H9 (cell line): ENCODE results near the gene CDK5. TPM values are rescaled to one million over a fixed set of nuclear protein-coding genes. Genes with fewer than 3 reads are reported as not detected.
A peak's percentile ranks its signal among the peaks of the same experiment; 100 is the strongest.

Experiments used
- DNase-seq: peaks from one replicate; pipeline ENCODE4 v3.0.0-alpha.2; 2017
- H2AFZ ChIP-seq: one replicate; pipeline ENCODE4 v1.6.1; 2013; ENCODE audit warnings: mild to moderate bottlenecking, low read length, control low read depth, moderate library complexity
- H2AK5ac ChIP-seq: 2 replicates; pipeline ENCODE4 v1.6.1; 2013; ENCODE audit warnings: low read length, control low read depth, mixed read lengths; ENCODE audit not compliant: insufficient read length
- H2BK120ac ChIP-seq: one replicate; pipeline ENCODE4 v1.6.1; 2013; ENCODE audit warnings: low read depth, mild to moderate bottlenecking, low read length, control low read depth, inconsistent platforms; ENCODE audit not compliant: poor library complexity, severe bottlenecking
- H2BK12ac ChIP-seq: 2 replicates; pipeline ENCODE4 v1.6.1; 2013; ENCODE audit warnings: low read length, control low read depth, mixed read lengths, low read depth; ENCODE audit not compliant: insufficient read length
- H2BK15ac ChIP-seq: 2 replicates; pipeline ENCODE4 v1.6.1; 2013; ENCODE audit warnings: low read depth, low read length, control low read depth
- H2BK20ac ChIP-seq: one replicate; pipeline ENCODE4 v1.6.1; 2013; ENCODE audit warnings: low read depth, mild to moderate bottlenecking, low read length, control low read depth, inconsistent platforms; ENCODE audit not compliant: poor library complexity, severe bottlenecking
- H2BK5ac ChIP-seq: 2 replicates; pipeline ENCODE4 v1.6.1; 2013; ENCODE audit warnings: low read length, control low read depth, mixed read lengths; ENCODE audit not compliant: insufficient read length
- H3K14ac ChIP-seq: 2 replicates; pipeline ENCODE4 v1.6.1; 2013; ENCODE audit warnings: low read length, control low read depth; ENCODE audit not compliant: insufficient read depth
- H3K18ac ChIP-seq: 2 replicates; pipeline ENCODE4 v1.6.1; 2013; ENCODE audit warnings: low read depth, mild to moderate bottlenecking, mixed read lengths, low read length, control low read depth; ENCODE audit not compliant: insufficient read length
- H3K23ac ChIP-seq: 2 replicates; pipeline ENCODE4 v1.6.1; 2013; ENCODE audit warnings: low read length, control low read depth, mixed read lengths, low read depth; ENCODE audit not compliant: insufficient read length
- H3K23me2 ChIP-seq: 2 replicates; pipeline ENCODE4 v1.6.1; 2013; ENCODE audit warnings: low read depth, mild to moderate bottlenecking, mixed read lengths, low read length, control low read depth; ENCODE audit not compliant: insufficient read length, poor library complexity, severe bottlenecking
- H3K27ac ChIP-seq: 2 replicates; pipeline ENCODE4 v1.5.1; 2013; ENCODE audit warnings: low read length, control low read depth, mixed read lengths, low read depth; ENCODE audit not compliant: insufficient read length
- H3K27me3 ChIP-seq: 2 replicates; pipeline ENCODE4 v1.6.1; 2013; ENCODE audit warnings: low read length, control low read depth, inconsistent platforms; ENCODE audit not compliant: insufficient read depth
- H3K4ac ChIP-seq: 2 replicates; pipeline ENCODE4 v1.6.1; 2013; ENCODE audit warnings: low read depth, mild to moderate bottlenecking, control low read depth, inconsistent platforms, low read length, moderate library complexity
- H3K4me1 ChIP-seq: 2 replicates; pipeline ENCODE4 v1.6.1; 2013; ENCODE audit warnings: low read length, control low read depth, inconsistent platforms; ENCODE audit not compliant: insufficient read depth
- H3K4me2 ChIP-seq: 2 replicates; pipeline ENCODE4 v1.6.1; 2013; ENCODE audit warnings: low read length, control low read depth, mixed read lengths; ENCODE audit not compliant: insufficient read length, insufficient read depth
- H3K56ac ChIP-seq: 2 replicates; pipeline ENCODE4 v1.6.1; 2013; ENCODE audit warnings: low read depth, mild to moderate bottlenecking, mixed read lengths, low read length, control low read depth; ENCODE audit not compliant: insufficient read length
- H3K79me1 ChIP-seq: 2 replicates; pipeline ENCODE4 v1.6.1; 2013; ENCODE audit warnings: low read depth, mild to moderate bottlenecking, moderate library complexity, low read length, control low read depth, inconsistent platforms; ENCODE audit not compliant: insufficient read depth, poor library complexity, severe bottlenecking
- H3K79me2 ChIP-seq: 2 replicates; pipeline ENCODE4 v1.6.1; 2013; ENCODE audit warnings: low read length, control low read depth, inconsistent platforms; ENCODE audit not compliant: insufficient read depth
- H3K9ac ChIP-seq: 2 replicates; pipeline ENCODE4 v1.6.1; 2013; ENCODE audit warnings: low read length, control low read depth, mixed read lengths; ENCODE audit not compliant: insufficient read length; ENCODE audit errors: extremely low read depth
- H3K9me3 ChIP-seq: one replicate; pipeline ENCODE4 v1.6.1; 2013; ENCODE audit warnings: low read depth, low read length, inconsistent platforms; ENCODE audit not compliant: control insufficient read depth
- H3T11ph ChIP-seq: one replicate; pipeline ENCODE4 v1.6.1; 2013; ENCODE audit warnings: mild to moderate bottlenecking, low read length, control low read depth, inconsistent platforms
- H4K20me1 ChIP-seq: one replicate; pipeline ENCODE4 v1.6.1; 2013; ENCODE audit not compliant: control insufficient read depth, insufficient read length, insufficient read depth
- H4K5ac ChIP-seq: 2 replicates; pipeline ENCODE4 v1.6.1; 2013; ENCODE audit warnings: low read depth, mild to moderate bottlenecking, mixed read lengths, low read length, control low read depth; ENCODE audit not compliant: insufficient read length
- H4K8ac ChIP-seq: replicated peaks from 2 replicates; pipeline ENCODE4 v1.6.1; 2013; ENCODE audit warnings: low read length, control low read depth, mixed read lengths, low read depth; ENCODE audit not compliant: insufficient read length
- H4K91ac ChIP-seq: 2 replicates; pipeline ENCODE4 v1.6.1; 2013; ENCODE audit warnings: low read depth, mild to moderate bottlenecking, moderate library complexity, mixed read lengths, low read length, control low read depth; ENCODE audit not compliant: insufficient read length
- H3K27ac Mint-ChIP-seq, 3 experiments: 2 replicates in 2 of 3; 3 replicates in 1 of 3; pipeline ENCODE4 v1.8.0; 2020 to 2021; ENCODE audit warnings: mixed read lengths in 3 of 3, mild to moderate bottlenecking in 1 of 3, moderate library complexity in 1 of 3
- H3K27me3 Mint-ChIP-seq: 2 replicates; pipeline ENCODE4 v1.8.0; 2021; ENCODE audit warnings: low read depth, mild to moderate bottlenecking, moderate library complexity, mixed read lengths
- H3K36me3 Mint-ChIP-seq, 3 experiments: 2 replicates in 2 of 3; 3 replicates in 1 of 3; pipeline ENCODE4 v1.8.0; 2020 to 2021; ENCODE audit warnings: low read depth in 3 of 3, mixed read lengths in 3 of 3; ENCODE audit not compliant: insufficient read depth in 1 of 3
- H3K4me1 Mint-ChIP-seq, 2 experiments: 2 replicates each; pipeline ENCODE4 v1.8.0; 2020; ENCODE audit warnings: mixed read lengths in 2 of 2
- H3K4me3 Mint-ChIP-seq, 2 experiments: 2 replicates in 1 of 2; 3 replicates in 1 of 2; pipeline ENCODE4 v1.8.0; 2020 to 2021; ENCODE audit warnings: mild to moderate bottlenecking in 2 of 2, mixed read lengths in 2 of 2, moderate library complexity in 1 of 2
- H3K9me3 Mint-ChIP-seq, 2 experiments: 2 replicates in 1 of 2; 3 replicates in 1 of 2; pipeline ENCODE4 v1.8.0; 2020; ENCODE audit warnings: mild to moderate bottlenecking in 2 of 2, mixed read lengths in 2 of 2, moderate library complexity in 1 of 2
- WGBS: extraction: QIAGEN DNeasy Blood & Tissue Kit; methylation state at CpG from one replicate; pipeline ENCODE4 v1.1.7; 2013; ENCODE audit warnings: missing lambda C conversion rate, low lambda C conversion rate, mixed read lengths; ENCODE audit not compliant: insufficient read length; ENCODE audit errors: extremely low coverage; 5-methylcytosine and 5-hydroxymethylcytosine counted together
- total RNA-seq: library from RNA; stranded (reverse); gene quantifications from 2 replicates; pipeline ENCODE4 v1.2.1, GENCODE V29; 2021
- TF ChIP-seq, protein P1 (sequence below): fragments of 200-600 bp; sonication (generic); conservative IDR thresholded peaks from 3 replicates; pipeline ENCODE4 v1.8.0; 2021; ENCODE audit warnings: antibody characterized with exemption, mild to moderate bottlenecking

CDK5 gene
- total RNA-seq, 1 experiment from 2014 or later = 19.9 TPM

DNA sequence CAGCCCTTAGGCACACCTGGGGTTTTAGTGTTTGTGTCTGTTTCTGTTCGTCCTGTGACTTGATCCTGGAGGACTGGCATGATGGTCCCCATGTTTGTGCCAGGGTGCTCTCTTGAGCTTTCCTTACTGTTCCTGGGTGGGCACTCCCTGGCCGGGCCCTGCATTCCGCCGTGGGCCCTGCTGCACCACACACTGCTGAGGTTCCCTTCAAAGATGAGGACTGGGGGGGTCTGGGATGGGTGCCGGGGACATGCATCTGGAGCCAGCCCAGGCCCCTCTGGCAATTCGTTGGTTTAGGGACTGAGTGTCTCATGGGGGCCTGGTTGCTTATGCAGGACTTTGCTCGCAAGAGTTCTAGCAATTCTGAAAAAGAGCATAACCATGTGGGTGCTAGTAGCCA is 33.3 kb upstream of the CDK5 start:
- Histone ChIP-seq H3K4me2 (no peak overlapping the region), H2BK120ac (no peak overlapping the region), H2BK5ac (no peak overlapping the region), H4K5ac (no peak overlapping the region), H2BK12ac (no peak overlapping the region), H3K23ac (no peak overlapping the region), H3K27me3 (no peaks in the 10 kb centered on the region; the same call in 1 of the 2 replicates), H4K20me1 (no peaks in the 10 kb centered on the region), H2BK20ac (no peak overlapping the region), H2BK15ac (no peak overlapping the region), H3K14ac (no peak overlapping the region), H2AK5ac (no peak overlapping the region), H2AFZ (no peak overlapping the region), H3K27ac (no peak overlapping the region), H3K79me1 (peaks cover 6% of the 10 kb centered on the region), H3K4ac (no peak overlapping the region), H3K79me2 (peaks cover 25% of the 10 kb centered on the region), H4K91ac (no peak overlapping the region), H3K23me2 (peaks cover 13% of the 10 kb centered on the region), H3T11ph (no peak overlapping the region), H3K9ac (no peak overlapping the region), H3K9me3 (no peaks in the 10 kb centered on the region), H4K8ac (no peak overlapping the region), H3K4me1 (no peaks in the 10 kb centered on the region), H3K18ac (no peak overlapping the region), H3K56ac (no peak overlapping the region)
- Mint-ChIP-seq H3K27me3 (peaks cover 7% of the 10 kb centered on the region), H3K4me3 (peak overlapping the region in 1 of 2 experiments; percentile 33; a peak in 1 of 5 replicates), H3K9me3 (no peaks in the 10 kb centered on the region), H3K4me1 (peaks cover 32 to 36% of the 10 kb centered on the region in 2 experiments), H3K36me3 (peaks cover 0 to 24% (median 5%) of the 10 kb centered on the region in 3 experiments; a peak in 5 of 7 replicates), H3K27ac (peak overlapping the region in 1 of 3 experiments; percentile 76; a peak in 1 of 7 replicates)
- TF ChIP-seq, protein P1, sequence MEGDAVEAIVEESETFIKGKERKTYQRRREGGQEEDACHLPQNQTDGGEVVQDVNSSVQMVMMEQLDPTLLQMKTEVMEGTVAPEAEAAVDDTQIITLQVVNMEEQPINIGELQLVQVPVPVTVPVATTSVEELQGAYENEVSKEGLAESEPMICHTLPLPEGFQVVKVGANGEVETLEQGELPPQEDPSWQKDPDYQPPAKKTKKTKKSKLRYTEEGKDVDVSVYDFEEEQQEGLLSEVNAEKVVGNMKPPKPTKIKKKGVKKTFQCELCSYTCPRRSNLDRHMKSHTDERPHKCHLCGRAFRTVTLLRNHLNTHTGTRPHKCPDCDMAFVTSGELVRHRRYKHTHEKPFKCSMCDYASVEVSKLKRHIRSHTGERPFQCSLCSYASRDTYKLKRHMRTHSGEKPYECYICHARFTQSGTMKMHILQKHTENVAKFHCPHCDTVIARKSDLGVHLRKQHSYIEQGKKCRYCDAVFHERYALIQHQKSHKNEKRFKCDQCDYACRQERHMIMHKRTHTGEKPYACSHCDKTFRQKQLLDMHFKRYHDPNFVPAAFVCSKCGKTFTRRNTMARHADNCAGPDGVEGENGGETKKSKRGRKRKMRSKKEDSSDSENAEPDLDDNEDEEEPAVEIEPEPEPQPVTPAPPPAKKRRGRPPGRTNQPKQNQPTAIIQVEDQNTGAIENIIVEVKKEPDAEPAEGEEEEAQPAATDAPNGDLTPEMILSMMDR = no peak
- DNase-seq = no peak
- no CpG with 5 or more reads among the region's 7 CpGs for WGBS
